Sigmoid colon (tissue), 4 donors: Measurements from ENCODE around the gene FOXN3.

Experiments used
- EP300 ChIP-seq, 4 donors: sonication (generic); formaldehyde crosslinking; IDR thresholded peaks; one replicate each; pipeline ENCODE4 v1.6.1; 2017; ENCODE audit warnings: antibody characterized with exemption in 4 of 4
- POLR2A ChIP-seq, 2 donors: fragments of 450-650 bp; IDR thresholded peaks; one replicate each; pipeline ENCODE4 v1.6.1; 2016; ENCODE audit warnings: antibody characterized with exemption in 2 of 2, mild to moderate bottlenecking in 2 of 2, moderate library complexity in 2 of 2
- POLR2AphosphoS5 ChIP-seq, 4 donors: sonication (generic); formaldehyde crosslinking; IDR thresholded peaks; one replicate each; pipeline ENCODE4 v1.6.1; 2017; ENCODE audit warnings: antibody characterized with exemption in 4 of 4
- TF ChIP-seq, protein P1 (sequence below), 4 experiments: fragments of 450-650 bp in 3 of 4; fragments of 200-600 bp in 1 of 4; IDR thresholded peaks; one replicate each; pipeline ENCODE4 v1.5.1; 2016 to 2019; ENCODE audit warnings: antibody characterized with exemption in 4 of 4, mild to moderate bottlenecking in 3 of 4, moderate library complexity in 2 of 4

DNA sequence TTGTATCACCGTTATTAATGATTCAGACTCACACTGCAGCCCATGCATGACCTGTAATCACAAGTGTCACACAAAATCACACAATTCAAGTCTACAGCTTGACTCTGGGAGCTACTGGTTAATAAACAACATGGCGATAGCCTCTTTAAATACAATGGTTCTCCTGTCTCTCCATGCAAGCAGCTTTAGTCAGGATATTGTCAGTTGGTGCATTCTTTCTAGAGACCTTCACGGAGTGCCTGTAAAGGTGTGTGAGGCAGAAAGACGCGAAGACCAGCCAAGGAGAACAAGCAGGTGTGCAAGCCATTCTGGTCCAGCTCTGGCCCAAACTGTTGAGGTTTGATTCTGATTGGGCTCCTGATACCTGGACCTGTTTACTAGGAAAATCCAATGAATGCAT is 40.0 kb upstream of the FOXN3 start:
- TF ChIP-seq, protein P1, sequence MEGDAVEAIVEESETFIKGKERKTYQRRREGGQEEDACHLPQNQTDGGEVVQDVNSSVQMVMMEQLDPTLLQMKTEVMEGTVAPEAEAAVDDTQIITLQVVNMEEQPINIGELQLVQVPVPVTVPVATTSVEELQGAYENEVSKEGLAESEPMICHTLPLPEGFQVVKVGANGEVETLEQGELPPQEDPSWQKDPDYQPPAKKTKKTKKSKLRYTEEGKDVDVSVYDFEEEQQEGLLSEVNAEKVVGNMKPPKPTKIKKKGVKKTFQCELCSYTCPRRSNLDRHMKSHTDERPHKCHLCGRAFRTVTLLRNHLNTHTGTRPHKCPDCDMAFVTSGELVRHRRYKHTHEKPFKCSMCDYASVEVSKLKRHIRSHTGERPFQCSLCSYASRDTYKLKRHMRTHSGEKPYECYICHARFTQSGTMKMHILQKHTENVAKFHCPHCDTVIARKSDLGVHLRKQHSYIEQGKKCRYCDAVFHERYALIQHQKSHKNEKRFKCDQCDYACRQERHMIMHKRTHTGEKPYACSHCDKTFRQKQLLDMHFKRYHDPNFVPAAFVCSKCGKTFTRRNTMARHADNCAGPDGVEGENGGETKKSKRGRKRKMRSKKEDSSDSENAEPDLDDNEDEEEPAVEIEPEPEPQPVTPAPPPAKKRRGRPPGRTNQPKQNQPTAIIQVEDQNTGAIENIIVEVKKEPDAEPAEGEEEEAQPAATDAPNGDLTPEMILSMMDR (IDR thresholded peaks at IDR 0.05): no peak
- TF ChIP-seq POLR2A (IDR thresholded peaks at IDR 0.05) (no peak), POLR2AphosphoS5 (IDR thresholded peaks at IDR 0.05) (no peak), EP300 (IDR thresholded peaks at IDR 0.05) (no peak)
